Occipital lobe (tissue), 2 donors: ENCODE measurements around the gene CCT2. TPM values are rescaled to one million over a fixed set of nuclear protein-coding genes. Genes with fewer than 3 reads are reported as not detected.
A peak's percentile ranks its signal among the peaks of the same experiment; 100 is the strongest.

ENCODE experiments used
- DNase-seq: peaks from one replicate; lab custom pipeline; 2025; lab: John Stamatoyannopoulos, UW
- total RNA-seq: library from RNA; depleted of rRNA; stranded (reverse); fragments of >200 nt; gene quantifications from one replicate; pipeline ENCODE4 v1.2.3, GENCODE V29; 2014

The CCT2 gene
- total RNA-seq, result 270 TPM

DNA sequence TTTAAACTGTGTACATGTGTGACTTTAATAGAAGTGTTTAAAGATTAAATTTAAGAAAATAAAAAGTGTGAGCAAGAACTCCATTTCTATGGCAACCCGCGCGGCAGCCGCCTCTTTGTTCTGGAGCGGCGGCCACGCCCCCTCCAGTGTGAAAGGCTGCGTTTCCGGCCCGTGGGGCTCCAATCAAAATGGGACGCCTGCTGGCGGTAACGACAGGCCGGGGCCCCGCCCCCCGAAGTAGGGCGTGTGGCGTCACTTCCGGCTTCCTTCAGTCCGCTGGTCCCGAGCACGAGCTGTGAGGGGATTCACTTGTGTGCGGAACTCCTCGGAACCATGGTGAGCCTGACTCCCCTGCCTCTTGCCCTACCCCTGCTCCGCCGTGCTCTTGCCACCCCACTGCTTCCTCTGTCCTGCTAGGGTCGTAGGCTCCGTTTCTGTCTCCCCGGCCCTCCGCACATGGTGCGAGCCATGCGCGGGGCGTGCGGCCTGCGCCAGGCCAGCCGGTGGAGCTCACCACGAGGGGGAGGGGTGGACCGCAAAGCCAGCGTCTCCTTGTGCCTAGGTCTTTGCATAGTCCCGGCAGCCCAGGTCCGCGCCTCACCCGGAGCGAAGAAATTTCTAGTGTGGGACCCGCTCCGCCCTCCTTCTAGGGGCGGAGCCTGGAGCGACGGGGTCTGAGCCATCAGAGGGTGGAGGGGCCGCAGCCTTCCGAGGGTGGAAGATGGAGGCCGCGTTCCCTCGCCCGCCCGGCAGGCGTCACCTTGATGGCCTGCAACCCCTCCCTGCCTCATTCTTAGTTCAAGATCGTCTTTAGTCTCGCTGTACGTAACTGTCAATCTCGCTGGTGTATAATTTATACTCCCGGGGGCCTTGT lies at the start of gene CCT2:
Gene CCT2, plus strand, starts transcription at position 271 of the 874 bp plus-strand sequence. Its CDS starts 63 bp downstream, at position 334.
- DNase-seq, result peak; percentile 93

- DNase-seq, result no peak
These were observed 44.3 kb upstream of the CCT2 start for GRCh38 chr12:69540987-69541386.

DNA sequence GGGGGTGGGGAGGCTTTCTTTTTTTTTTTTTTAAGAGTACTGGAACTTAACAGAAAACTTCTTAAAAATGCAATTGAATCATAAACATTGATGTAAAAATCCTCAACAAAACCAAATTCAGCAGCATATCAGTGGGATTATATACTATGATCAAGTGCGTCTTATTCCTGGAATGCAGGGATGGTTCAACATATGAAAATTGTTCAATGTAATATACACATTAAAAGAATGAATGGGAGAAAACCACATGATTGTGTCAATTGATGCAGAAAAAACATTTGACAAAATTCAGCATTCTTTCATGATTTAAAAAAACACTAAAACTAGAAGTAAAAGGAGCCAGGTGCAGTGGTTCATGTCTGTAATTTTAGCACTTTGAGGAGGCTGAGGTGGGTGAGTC lies 41.2 kb upstream of the CCT2 start:
- DNase-seq, result no peak

- DNase-seq, result no peak
These were observed 40.2 kb upstream of the CCT2 start for GRCh38 chr12:69545081-69545480.

GRCh38 chr12:69546693-69547438 lies 38.4 kb upstream of the CCT2 start:
- no peak for DNase-seq

DNA sequence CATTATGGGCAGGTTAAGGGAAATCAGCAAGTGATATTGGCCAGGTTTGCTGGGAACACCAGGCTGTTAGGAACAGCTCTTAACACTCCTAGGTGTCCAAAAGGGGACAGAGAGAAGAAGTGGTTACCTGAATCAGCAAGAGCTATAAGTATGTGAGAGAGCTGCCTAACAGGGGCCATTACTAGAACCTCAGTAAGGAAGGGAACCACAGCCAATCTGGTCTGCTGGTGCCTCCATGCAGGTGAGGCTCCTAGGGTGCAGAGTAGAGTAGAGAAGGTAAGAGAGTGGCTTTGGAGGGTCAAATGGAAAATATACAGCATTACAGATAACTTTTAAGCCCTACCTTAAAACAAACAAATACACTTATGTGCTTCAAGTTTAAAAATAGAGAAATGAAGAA lies 36.6 kb upstream of the CCT2 start:
- DNase-seq, result no peak

DNA sequence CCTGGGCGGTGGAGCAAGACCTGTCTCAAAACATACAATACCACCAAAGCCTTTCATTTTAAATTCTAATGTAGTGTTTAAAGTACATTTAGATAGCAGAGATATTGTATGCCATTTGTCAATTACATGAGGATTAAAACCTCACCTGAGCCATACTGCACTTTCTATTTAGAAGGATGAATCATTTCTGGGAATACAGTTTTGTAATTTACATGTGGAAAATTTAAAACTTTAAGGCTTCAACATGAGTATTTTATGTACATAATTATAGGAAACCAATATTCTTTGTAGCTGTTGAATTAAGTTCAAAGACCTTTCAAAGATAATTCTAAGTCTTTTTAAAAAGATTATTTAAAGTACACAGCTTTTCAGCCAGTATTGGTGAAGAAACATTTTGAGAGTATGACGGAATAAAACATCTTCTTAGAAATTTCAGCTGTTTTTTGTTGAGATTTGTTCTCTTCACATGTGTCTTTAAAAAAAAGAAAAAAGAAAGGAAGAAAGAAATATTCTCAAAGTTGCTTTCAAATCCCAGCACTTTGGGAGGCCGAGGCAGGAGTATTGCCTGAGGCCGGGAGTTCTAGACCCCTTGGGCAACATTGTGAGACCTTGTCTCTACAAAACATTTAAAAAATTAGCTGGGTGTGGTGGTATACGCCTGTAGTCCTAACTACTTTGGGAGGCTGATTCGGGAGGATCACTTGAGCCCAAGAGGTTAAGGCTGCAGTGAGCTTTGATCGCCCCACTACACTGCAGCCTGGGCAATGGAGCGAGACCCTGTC lies 34.5 kb upstream of the CCT2 start:
- no peak for DNase-seq

GRCh38 chr12:69553628-69554248 lies 31.5 kb upstream of the CCT2 start:
- DNase-seq, result no peak

- no peak for DNase-seq
These were observed 29.8 kb upstream of the CCT2 start for GRCh38 chr12:69555461-69555860.

DNA sequence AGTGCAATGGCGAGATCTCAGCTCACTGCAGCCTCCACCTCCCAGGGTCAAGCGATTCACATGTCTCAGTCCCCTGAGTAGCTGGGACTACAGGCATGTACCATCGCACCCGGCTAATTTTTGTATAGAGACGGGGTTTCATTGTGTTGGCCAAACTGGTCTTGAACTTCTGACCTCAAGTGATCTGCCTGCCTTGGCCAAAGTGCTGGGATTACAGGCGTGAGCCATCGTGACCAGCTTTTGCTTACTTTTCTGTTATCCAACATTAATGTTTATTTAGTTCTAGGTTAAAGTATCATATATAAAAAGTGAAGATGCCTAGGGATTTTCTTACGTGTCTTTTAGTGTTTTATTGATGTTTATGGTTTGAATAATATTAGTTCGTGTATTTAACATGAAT lies 28.9 kb upstream of the CCT2 start:
- DNase-seq, result no peak

- no peak for DNase-seq
These were observed 22.0 kb upstream of the CCT2 start for GRCh38 chr12:69563166-69563762.

- no peak for DNase-seq
These were observed 18.7 kb upstream of the CCT2 start for GRCh38 chr12:69566603-69567002.

GRCh38 chr12:69569236-69569635 lies 16.0 kb upstream of the CCT2 start:
- no peak for DNase-seq

DNA sequence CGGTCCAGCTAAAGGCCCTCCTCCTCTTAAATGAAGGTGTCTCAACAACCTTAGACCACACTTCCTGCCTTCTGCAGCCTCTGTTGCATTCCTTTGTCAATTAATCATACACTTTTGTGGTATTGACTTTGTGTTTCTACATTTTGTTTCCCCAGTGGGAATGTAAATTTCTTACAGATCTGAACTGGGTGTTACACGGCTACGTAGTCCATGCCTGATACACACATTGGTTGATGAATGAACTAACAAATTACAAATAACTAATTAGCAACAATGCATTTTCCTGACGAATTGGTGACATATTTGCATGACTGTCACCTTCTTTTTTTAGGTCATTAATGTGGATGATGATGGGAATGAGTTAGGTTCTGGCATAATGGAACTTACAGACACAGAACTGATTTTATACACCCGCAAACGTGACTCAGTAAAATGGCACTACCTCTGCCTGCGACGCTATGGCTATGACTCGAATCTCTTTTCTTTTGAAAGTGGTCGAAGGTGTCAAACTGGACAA lies 15.2 kb upstream of the CCT2 start:
- no peak for DNase-seq

- no peak for DNase-seq
These were observed 14.5 kb upstream of the CCT2 start for GRCh38 chr12:69570545-69571399.

- no peak for DNase-seq
These were observed 9.9 kb upstream of the CCT2 start for GRCh38 chr12:69575346-69575745.

GRCh38 chr12:69578283-69578682 lies 7.0 kb upstream of the CCT2 start:
- no peak for DNase-seq

GRCh38 chr12:69579029-69579428 lies 6.2 kb upstream of the CCT2 start:
- DNase-seq, result no peak

- DNase-seq, result no peak
These were observed 5.2 kb upstream of the CCT2 start for GRCh38 chr12:69580074-69580473.

GRCh38 chr12:69583203-69583602 lies 2.1 kb upstream of the CCT2 start:
- no peak for DNase-seq
